ENCODE results near the gene ELAVL2.

ELAVL2 gene

GRCh38 chr9:23821375-23822181 lies 4.5 kb downstream of the ELAVL2 start:
- DNase-seq (ENCODE audit: low read depth in 2 of 2), result no peak

- DNase-seq (ENCODE audit: low read depth in 2 of 2), result no peak
These were observed 5.3 kb downstream of the ELAVL2 start for GRCh38 chr9:23820451-23821374.

GRCh38 chr9:23819403-23819802 lies 6.6 kb downstream of the ELAVL2 start:
- DNase-seq (ENCODE audit: low read depth in 2 of 2), result no peak

GRCh38 chr9:23814243-23814642 lies 11.8 kb downstream of the ELAVL2 start:
- DNase-seq (ENCODE audit: low read depth in 2 of 2), result no peak

GRCh38 chr9:23812673-23813072 lies 13.4 kb downstream of the ELAVL2 start:
- DNase-seq (ENCODE audit: low read depth in 2 of 2), result no peak

- no peak for DNase-seq (ENCODE audit: low read depth in 2 of 2)
These were observed 14.4 kb downstream of the ELAVL2 start for GRCh38 chr9:23811633-23812032.

- DNase-seq (ENCODE audit: low read depth in 2 of 2), result no peak
These were observed 22.8 kb downstream of the ELAVL2 start for GRCh38 chr9:23803216-23803615.

GRCh38 chr9:23801523-23801922 lies 24.5 kb downstream of the ELAVL2 start:
- DNase-seq (ENCODE audit: low read depth in 2 of 2), result no peak

- no peak for DNase-seq (ENCODE audit: low read depth in 2 of 2)
These were observed 26.5 kb downstream of the ELAVL2 start for GRCh38 chr9:23799521-23799920.

GRCh38 chr9:23798325-23798724 lies 27.7 kb downstream of the ELAVL2 start:
- DNase-seq (ENCODE audit: low read depth in 2 of 2), result no peak

GRCh38 chr9:23796209-23796608 lies 29.8 kb downstream of the ELAVL2 start:
- DNase-seq (ENCODE audit: low read depth in 2 of 2), result no peak

GRCh38 chr9:23790351-23791260 lies 35.4 kb downstream of the ELAVL2 start:
- no peak for DNase-seq (ENCODE audit: low read depth in 2 of 2)

- DNase-seq (ENCODE audit: low read depth in 2 of 2), result no peak
These were observed 36.3 kb downstream of the ELAVL2 start for GRCh38 chr9:23789529-23790254.

GRCh38 chr9:23784962-23785361 lies 41.1 kb downstream of the ELAVL2 start:
- DNase-seq (ENCODE audit: low read depth in 2 of 2), result no peak

- DNase-seq (ENCODE audit: low read depth in 2 of 2), result no peak
These were observed 42.5 kb downstream of the ELAVL2 start for GRCh38 chr9:23783509-23783908.

GRCh38 chr9:23779220-23779619 lies 46.8 kb downstream of the ELAVL2 start:
- no peak for DNase-seq (ENCODE audit: low read depth in 2 of 2)

GRCh38 chr9:23777328-23777727 lies 48.7 kb downstream of the ELAVL2 start:
- DNase-seq (ENCODE audit: low read depth in 2 of 2), result no peak

- no peak for DNase-seq (ENCODE audit: low read depth in 2 of 2)
These were observed 50.5 kb downstream of the ELAVL2 start for GRCh38 chr9:23775549-23775948.

GRCh38 chr9:23774266-23774665 lies 51.8 kb downstream of the ELAVL2 start:
- DNase-seq (ENCODE audit: low read depth in 2 of 2), result no peak

GRCh38 chr9:23772385-23772783 lies 53.7 kb downstream of the ELAVL2 start:
- DNase-seq (ENCODE audit: low read depth in 2 of 2), result no peak

- no peak for DNase-seq (ENCODE audit: low read depth in 2 of 2)
These were observed 54.2 kb downstream of the ELAVL2 start for GRCh38 chr9:23771746-23772384.
